ENCODE results near the gene ANKRD52. TPM values are rescaled to one million over a fixed set of nuclear protein-coding genes. Genes with fewer than 3 reads are reported as not detected.
"Not testable (repeated sequence)": the region's sequence is repeated elsewhere in the genome, so short reads cannot be mapped to it uniquely, and the experiment has no call there.

Gene ANKRD52
- total RNA-seq, 1 donor from 2014 or later, result 31.3 TPM

- no peak for DNase-seq (ENCODE audit: low read depth)
Measured at GRCh38 chr12:56274299-56274698, 16.1 kb upstream of the ANKRD52 start.

GRCh38 chr12:56272468-56272867, 14.3 kb upstream of the ANKRD52 start:
- DNase-seq (ENCODE audit: low read depth), result not testable (repeated sequence)

GRCh38 chr12:56271031-56271430, 12.8 kb upstream of the ANKRD52 start:
- peak; percentile 68 for DNase-seq (ENCODE audit: low read depth)

GRCh38 chr12:56267443-56268071, 9.4 kb upstream of the ANKRD52 start:
- peak; percentile 60 for DNase-seq (ENCODE audit: low read depth)

GRCh38 chr12:56266693-56267442, 8.7 kb upstream of the ANKRD52 start, which contains the start of gene COQ10A:
Gene COQ10A, plus strand, starts transcription at chr12:56266942. Its CDS starts 177 bp downstream, at chr12:56267119.
- DNase-seq (ENCODE audit: low read depth), result peak; percentile 93

GRCh38 chr12:56266068-56266692, 8.0 kb upstream of the ANKRD52 start:
- DNase-seq (ENCODE audit: low read depth), result peak; percentile 32

- not testable (repeated sequence) for DNase-seq (ENCODE audit: low read depth)
Measured at GRCh38 chr12:56262955-56263354, 4.8 kb upstream of the ANKRD52 start.

- peak; percentile 98 for DNase-seq (ENCODE audit: low read depth)
Measured at GRCh38 chr12:56261503-56262232, 3.5 kb upstream of the ANKRD52 start.

- DNase-seq (ENCODE audit: low read depth), result peak; percentile 59
Measured at GRCh38 chr12:56260921-56261320, 2.7 kb upstream of the ANKRD52 start.

GRCh38 chr12:56260380-56260779, 2.2 kb upstream of the ANKRD52 start:
- no peak for DNase-seq (ENCODE audit: low read depth)

GRCh38 chr12:56258820-56259183, 618 bp upstream of the ANKRD52 start:
- no peak for DNase-seq (ENCODE audit: low read depth)

GRCh38 chr12:56257491-56258067, 605 bp downstream of the ANKRD52 start:
- DNase-seq (ENCODE audit: low read depth), result peak; percentile 41

- no peak for DNase-seq (ENCODE audit: low read depth)
Measured at GRCh38 chr12:56257071-56257470, 1.1 kb downstream of the ANKRD52 start.

- DNase-seq (ENCODE audit: low read depth), result peak; percentile 55
Measured at GRCh38 chr12:56256326-56256960, 1.7 kb downstream of the ANKRD52 start.

GRCh38 chr12:56255671-56256070, 2.5 kb downstream of the ANKRD52 start:
- no peak for DNase-seq (ENCODE audit: low read depth)

GRCh38 chr12:56253091-56253490, 5.1 kb downstream of the ANKRD52 start:
- DNase-seq (ENCODE audit: low read depth), result no peak

- no peak for DNase-seq (ENCODE audit: low read depth)
Measured at GRCh38 chr12:56252649-56253048, 5.5 kb downstream of the ANKRD52 start.

- DNase-seq (ENCODE audit: low read depth), result no peak
Measured at GRCh38 chr12:56248711-56249110, 9.5 kb downstream of the ANKRD52 start.

- DNase-seq (ENCODE audit: low read depth), result no peak
Measured at GRCh38 chr12:56247923-56248322, 10.3 kb downstream of the ANKRD52 start.

- no peak for DNase-seq (ENCODE audit: low read depth)
Measured at GRCh38 chr12:56244494-56244893, 13.7 kb downstream of the ANKRD52 start.

- peak; percentile 32 for DNase-seq (ENCODE audit: low read depth)
Measured at GRCh38 chr12:56243731-56244181, 14.4 kb downstream of the ANKRD52 start.
